ENCODE data around the gene MDK.
A peak's percentile ranks its signal among the peaks of the same experiment; 100 is the strongest.
"Not testable (repeated sequence)": the region's sequence is repeated elsewhere in the genome, so short reads cannot be mapped to it uniquely, and the experiment has no call there.

Gene MDK

DNA sequence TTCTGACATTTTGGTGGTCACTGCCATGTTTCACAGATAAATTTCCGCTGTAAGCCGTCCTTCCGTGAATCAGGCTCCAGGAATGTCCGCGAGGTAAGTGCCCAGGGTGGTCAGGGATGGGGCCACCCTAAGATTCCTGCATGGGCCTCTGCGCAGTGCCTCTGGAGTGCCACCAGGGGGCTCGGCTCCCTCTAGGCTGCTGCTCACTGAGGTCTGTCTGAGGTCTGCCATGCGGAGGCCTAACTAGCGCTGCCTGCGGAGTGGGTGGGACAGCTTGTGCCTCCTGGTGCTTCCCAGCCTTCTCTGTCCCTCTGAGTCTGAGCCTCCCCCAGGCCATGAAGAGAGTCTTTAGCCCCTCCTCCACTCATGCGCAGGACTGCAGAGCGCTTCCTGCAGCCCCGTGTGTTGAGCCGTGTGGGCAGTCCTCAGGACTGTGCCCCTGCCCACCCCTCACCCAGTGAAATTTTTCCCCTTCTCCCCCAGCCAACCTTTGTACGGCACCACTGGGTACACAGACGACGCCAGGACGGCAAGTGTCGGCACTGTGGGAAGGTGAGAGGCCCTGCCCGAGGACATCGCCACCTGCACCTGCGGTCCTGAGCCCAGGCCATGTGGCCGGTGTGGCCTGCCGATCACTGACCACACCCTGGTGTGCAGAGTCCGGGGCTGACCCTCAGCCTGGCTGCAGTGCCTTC is 11.9 kb upstream of the MDK start:
- H4K20me1 ChIP-seq (ENCODE audit: insufficient read depth, low read length) = no peaks in the 10 kb centered on the region
- H3K36me3 ChIP-seq (ENCODE audit: insufficient read depth, low read length) = peaks cover 64% of the 10 kb centered on the region
- no peak overlapping the region for H3K4me2 ChIP-seq (ENCODE audit: low read length)
- no peak overlapping the region for H2AFZ ChIP-seq (ENCODE audit: low read length)
- H3K79me2 ChIP-seq (ENCODE audit: insufficient read depth, low read length) = no peaks in the 10 kb centered on the region
- no peak overlapping the region for H3K27ac ChIP-seq (ENCODE audit: low read depth, low read length, poor library complexity, severe bottlenecking)
- H3K4me1 ChIP-seq (ENCODE audit: insufficient read depth, low read length, severe bottlenecking) = peaks cover 7% of the 10 kb centered on the region
- no peak overlapping the region for H3K9ac ChIP-seq (ENCODE audit: low read length)
- H3K9me2 ChIP-seq (ENCODE audit: low read depth, low read length) = no peaks in the 10 kb centered on the region
- no peak overlapping the region for H3K4me3 ChIP-seq (ENCODE audit: low read depth, low read length, poor library complexity, severe bottlenecking)
- no peaks in the 10 kb centered on the region for H3K9me3 ChIP-seq (ENCODE audit: low read length)
- no peaks in the 10 kb centered on the region for H3F3A ChIP-seq (ENCODE audit: insufficient read depth, low read length)
- H3K27me3 ChIP-seq (ENCODE audit: insufficient read depth, low read length) = no peaks in the 10 kb centered on the region
- no peak for TF ChIP-seq EZH2 (IDR thresholded peaks at IDR 0.05; ENCODE audit: borderline replicate concordance, low read length)
- peak; percentile 84 for TF ChIP-seq CTCF (IDR thresholded peaks at IDR 0.05; ENCODE audit: low read length)

GRCh38 chr11:46370253-46370652 is 11.2 kb upstream of the MDK start:
- H3K27me3 ChIP-seq (ENCODE audit: insufficient read depth, low read length) = no peaks in the 10 kb centered on the region
- H3F3A ChIP-seq (ENCODE audit: insufficient read depth, low read length) = no peaks in the 10 kb centered on the region
- no peak overlapping the region for H3K9ac ChIP-seq (ENCODE audit: low read length)
- H3K79me2 ChIP-seq (ENCODE audit: insufficient read depth, low read length) = no peaks in the 10 kb centered on the region
- H3K9me3 ChIP-seq (ENCODE audit: low read length) = no peaks in the 10 kb centered on the region
- H3K27ac ChIP-seq (ENCODE audit: low read depth, low read length, poor library complexity, severe bottlenecking) = no peak overlapping the region
- H2AFZ ChIP-seq (ENCODE audit: low read length) = no peak overlapping the region
- peaks cover 7% of the 10 kb centered on the region for H3K4me1 ChIP-seq (ENCODE audit: insufficient read depth, low read length, severe bottlenecking)
- no peaks in the 10 kb centered on the region for H3K9me2 ChIP-seq (ENCODE audit: low read depth, low read length)
- peaks cover 70% of the 10 kb centered on the region for H3K36me3 ChIP-seq (ENCODE audit: insufficient read depth, low read length)
- H3K4me2 ChIP-seq (ENCODE audit: low read length) = no peak overlapping the region
- TF ChIP-seq CTCF (IDR thresholded peaks at IDR 0.05; ENCODE audit: low read length) (no peak), EZH2 (IDR thresholded peaks at IDR 0.05; ENCODE audit: borderline replicate concordance, low read length) (no peak)
- no peak overlapping the region for H3K4me3 ChIP-seq (ENCODE audit: low read depth, low read length, poor library complexity, severe bottlenecking)
- no peaks in the 10 kb centered on the region for H4K20me1 ChIP-seq (ENCODE audit: insufficient read depth, low read length)

- not testable (repeated sequence) for H3K9ac ChIP-seq (ENCODE audit: low read length); H3K79me2 ChIP-seq (ENCODE audit: insufficient read depth, low read length)
- H3K36me3 ChIP-seq (ENCODE audit: insufficient read depth, low read length) = peaks cover 80% of the 10 kb centered on the region
Observed at GRCh38 chr11:46371262-46371661, 10.2 kb upstream of the MDK start.

GRCh38 chr11:46372086-46372485 is 9.4 kb upstream of the MDK start:
- TF ChIP-seq CTCF (IDR thresholded peaks at IDR 0.05; ENCODE audit: low read length) = no peak
- TF ChIP-seq EZH2 (IDR thresholded peaks at IDR 0.05; ENCODE audit: borderline replicate concordance, low read length) = no peak
- H3K4me1 ChIP-seq (ENCODE audit: insufficient read depth, low read length, severe bottlenecking) = peaks cover 3% of the 10 kb centered on the region
- H4K20me1 ChIP-seq (ENCODE audit: insufficient read depth, low read length) = no peaks in the 10 kb centered on the region
- H3K4me2 ChIP-seq (ENCODE audit: low read length) = no peak overlapping the region
- no peak overlapping the region for H3K4me3 ChIP-seq (ENCODE audit: low read depth, low read length, poor library complexity, severe bottlenecking)
- no peaks in the 10 kb centered on the region for H3F3A ChIP-seq (ENCODE audit: insufficient read depth, low read length)
- no peaks in the 10 kb centered on the region for H3K9me2 ChIP-seq (ENCODE audit: low read depth, low read length)
- no peaks in the 10 kb centered on the region for H3K79me2 ChIP-seq (ENCODE audit: insufficient read depth, low read length)
- no peak overlapping the region for H3K27ac ChIP-seq (ENCODE audit: low read depth, low read length, poor library complexity, severe bottlenecking)
- no peaks in the 10 kb centered on the region for H3K9me3 ChIP-seq (ENCODE audit: low read length)
- H3K9ac ChIP-seq (ENCODE audit: low read length) = no peak overlapping the region
- no peak overlapping the region for H2AFZ ChIP-seq (ENCODE audit: low read length)
- H3K36me3 ChIP-seq (ENCODE audit: insufficient read depth, low read length) = peaks cover 84% of the 10 kb centered on the region
- no peaks in the 10 kb centered on the region for H3K27me3 ChIP-seq (ENCODE audit: insufficient read depth, low read length)

More at GRCh38 chr11:46371262-46371661, 10.2 kb upstream of the MDK start:
- not testable (repeated sequence) for H3K9me3 ChIP-seq (ENCODE audit: low read length); H3K9me2 ChIP-seq (ENCODE audit: low read depth, low read length); H3K27ac ChIP-seq (ENCODE audit: low read depth, low read length, poor library complexity, severe bottlenecking); H4K20me1 ChIP-seq (ENCODE audit: insufficient read depth, low read length); H3K4me2 ChIP-seq (ENCODE audit: low read length); H2AFZ ChIP-seq (ENCODE audit: low read length); H3K4me3 ChIP-seq (ENCODE audit: low read depth, low read length, poor library complexity, severe bottlenecking); H3K4me1 ChIP-seq (ENCODE audit: insufficient read depth, low read length, severe bottlenecking); H3F3A ChIP-seq (ENCODE audit: insufficient read depth, low read length); H3K27me3 ChIP-seq (ENCODE audit: insufficient read depth, low read length)

DNA sequence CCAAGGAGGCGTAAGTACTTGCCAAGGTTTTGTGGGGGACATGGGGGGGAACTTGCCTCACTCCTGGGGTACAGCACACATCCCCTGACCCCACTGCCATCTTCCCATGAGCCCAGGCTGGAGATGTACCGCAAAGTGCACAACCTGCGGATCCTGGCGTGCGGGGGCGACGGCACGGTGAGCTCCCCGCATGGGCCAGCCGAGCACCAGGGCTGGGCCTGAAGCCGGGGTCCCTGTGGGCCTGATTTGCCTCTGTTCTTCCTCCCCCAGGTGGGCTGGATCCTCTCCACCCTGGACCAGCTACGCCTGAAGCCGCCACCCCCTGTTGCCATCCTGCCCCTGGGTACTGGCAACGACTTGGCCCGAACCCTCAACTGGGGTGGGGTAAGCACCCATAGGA is 9.0 kb upstream of the MDK start:
- not testable (repeated sequence) for H3K4me1 ChIP-seq (ENCODE audit: insufficient read depth, low read length, severe bottlenecking); H3K27me3 ChIP-seq (ENCODE audit: insufficient read depth, low read length); H3K9me3 ChIP-seq (ENCODE audit: low read length); H3K4me3 ChIP-seq (ENCODE audit: low read depth, low read length, poor library complexity, severe bottlenecking); H2AFZ ChIP-seq (ENCODE audit: low read length); H3K9me2 ChIP-seq (ENCODE audit: low read depth, low read length); H3F3A ChIP-seq (ENCODE audit: insufficient read depth, low read length); H3K9ac ChIP-seq (ENCODE audit: low read length); H3K4me2 ChIP-seq (ENCODE audit: low read length); H4K20me1 ChIP-seq (ENCODE audit: insufficient read depth, low read length); H3K79me2 ChIP-seq (ENCODE audit: insufficient read depth, low read length); H3K27ac ChIP-seq (ENCODE audit: low read depth, low read length, poor library complexity, severe bottlenecking)
- peaks cover 88% of the 10 kb centered on the region for H3K36me3 ChIP-seq (ENCODE audit: insufficient read depth, low read length)
